GM19438 (cell line): ENCODE results near the gene CPN2.
A peak's percentile ranks its signal among the peaks of the same experiment; 100 is the strongest.

Experiments
- ATAC-seq: cut with Tn5 transposase; IDR thresholded peaks from one replicate; pipeline ENCODE4 v1.9.1; 2021; ENCODE audit warnings: low read depth; ENCODE audit not compliant: unreplicated experiment

The CPN2 gene

GRCh38 chr3:194351080-194351672 lies at the start of gene CPN2:
Gene CPN2 (minus strand): TSS chr3:194351328. CDS start chr3:194342702, 8,626 bp downstream.
- no peak for ATAC-seq

- no peak for ATAC-seq
Measured at GRCh38 chr3:194399874-194400411, 48.8 kb upstream of the CPN2 start.

- no peak for ATAC-seq
Measured at GRCh38 chr3:194399166-194399565, 48.0 kb upstream of the CPN2 start, which contains the start of gene GP5. Gene GP5 (minus strand): TSS chr3:194399266. CDS start chr3:194398282, 984 bp downstream.

GRCh38 chr3:194397757-194398312 lies 46.7 kb upstream of the CPN2 start:
- ATAC-seq = no peak

- ATAC-seq = peak; percentile 59
Measured at GRCh38 chr3:194396859-194397756, 46.0 kb upstream of the CPN2 start.

- no peak for ATAC-seq
Measured at GRCh38 chr3:194396539-194396858, 45.4 kb upstream of the CPN2 start.

- ATAC-seq = no peak
Measured at GRCh38 chr3:194395778-194396538, 44.8 kb upstream of the CPN2 start.

GRCh38 chr3:194395212-194395611 lies 44.1 kb upstream of the CPN2 start:
- ATAC-seq = no peak

GRCh38 chr3:194392576-194392975 lies 41.4 kb upstream of the CPN2 start:
- no peak for ATAC-seq

GRCh38 chr3:194390835-194391234 lies 39.7 kb upstream of the CPN2 start:
- no peak for ATAC-seq

GRCh38 chr3:194389269-194389668 lies 38.1 kb upstream of the CPN2 start:
- no peak for ATAC-seq

GRCh38 chr3:194387926-194388418 lies 36.8 kb upstream of the CPN2 start:
- no peak for ATAC-seq

GRCh38 chr3:194387276-194387675 lies 36.1 kb upstream of the CPN2 start:
- ATAC-seq = no peak

GRCh38 chr3:194386648-194387047 lies 35.5 kb upstream of the CPN2 start:
- no peak for ATAC-seq

- no peak for ATAC-seq
Measured at GRCh38 chr3:194386066-194386465, 34.9 kb upstream of the CPN2 start.

- ATAC-seq = no peak
Measured at GRCh38 chr3:194384569-194385001, 33.5 kb upstream of the CPN2 start.

- no peak for ATAC-seq
Measured at GRCh38 chr3:194384156-194384555, 33.0 kb upstream of the CPN2 start.

- ATAC-seq = no peak
Measured at GRCh38 chr3:194383276-194383940, 32.3 kb upstream of the CPN2 start.

GRCh38 chr3:194382892-194383223 lies 31.7 kb upstream of the CPN2 start:
- ATAC-seq = no peak
